Vagina (tissue), 2 donors: ENCODE measurements around the gene ZBTB21. TPM values are rescaled to one million over a fixed set of nuclear protein-coding genes. Genes with fewer than 3 reads are reported as not detected.

Source experiments
- DNase-seq, 2 donors: peaks; one replicate each; pipeline ENCODE4 v3.0.0-alpha.2; 2017; ENCODE audit errors: extremely low spot score in 2 of 2
- H3K27ac ChIP-seq: fragments of 200-600 bp; sonication (generic); one replicate; pipeline ENCODE4 v1.5.1; 2019
- H3K27me3 ChIP-seq: fragments of 200-600 bp; sonication (generic); one replicate; pipeline ENCODE4 v1.5.1; 2019
- H3K36me3 ChIP-seq, 2 donors: fragments of 200-600 bp; sonication (generic); one replicate each; pipeline ENCODE4 v1.5.1; 2017 to 2019
- H3K4me1 ChIP-seq: fragments of 200-600 bp; sonication (generic); one replicate; pipeline ENCODE4 v1.5.1; 2019
- H3K4me3 ChIP-seq, 2 donors: fragments of 200-600 bp; sonication (generic); 1 replicate in 1 of 2; 2 replicates in 1 of 2; pipeline ENCODE4 v1.5.1; 2016 to 2019
- H3K9me3 ChIP-seq: fragments of 200-600 bp; sonication (generic); one replicate; pipeline ENCODE4 v1.5.1; 2019
- POLR2A ChIP-seq, 2 donors: fragments of 450-650 bp; IDR thresholded peaks; one replicate each; pipeline ENCODE4 v1.6.1; 2017; ENCODE audit warnings: antibody characterized with exemption in 2 of 2, mild to moderate bottlenecking in 2 of 2, moderate library complexity in 2 of 2
- POLR2AphosphoS5 ChIP-seq, 2 donors: sonication (generic); formaldehyde crosslinking; IDR thresholded peaks; one replicate each; pipeline ENCODE4 v1.9.0; 2017; ENCODE audit warnings: antibody characterized with exemption in 2 of 2, mild to moderate bottlenecking in 2 of 2, low read depth in 1 of 2; ENCODE audit not compliant: insufficient read depth in 1 of 2
- intact Hi-C: fragments of 100-400 bp; cut with DNase I; formaldehyde crosslinking; loops from one replicate; pipeline ENCODE4 v1.15.1; 2023
- total RNA-seq: library from RNA; depleted of rRNA; stranded (reverse); fragments of >200 nt; gene quantifications from one replicate; pipeline ENCODE4 v1.2.3, GENCODE V29; 2016
- TF ChIP-seq, protein P1 (sequence below), 3 experiments: fragments of 450-650 bp in 2 of 3; fragments of 200-600 bp in 1 of 3; sonication (generic) in 1 of 3; IDR thresholded peaks; one replicate each; pipeline ENCODE4 v1.5.1; 2017 to 2019; ENCODE audit warnings: antibody characterized with exemption in 3 of 3, mild to moderate bottlenecking in 2 of 3, moderate library complexity in 2 of 3

The ZBTB21 gene
- total RNA-seq, 1 donor from 2014 or later = 16.7 TPM

DNA sequence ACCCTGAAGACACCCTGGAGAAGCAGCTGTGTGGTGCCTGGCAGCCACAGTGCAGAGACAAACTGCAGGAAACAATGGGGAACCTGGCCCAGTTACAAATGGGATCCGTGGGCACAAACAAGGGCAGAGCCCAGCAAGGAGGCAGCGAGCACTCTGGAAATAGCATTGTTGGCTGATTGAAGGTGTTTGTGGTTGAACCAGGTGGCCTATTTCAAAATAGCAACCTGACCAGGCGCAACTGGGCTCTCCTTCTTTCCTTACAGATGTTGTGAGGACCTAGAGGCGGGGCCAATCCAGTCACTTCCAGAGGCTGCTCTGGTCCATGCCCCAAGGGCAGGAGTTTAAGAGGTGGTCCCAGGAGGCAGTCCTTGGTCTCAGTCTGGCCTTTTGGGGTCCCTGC is 21.7 kb upstream of the ZBTB21 start:
- no peaks in the 10 kb centered on the region for H3K9me3 ChIP-seq
- no peak for DNase-seq
- H3K4me3 ChIP-seq = no peak overlapping the region
- intact Hi-C loops = no loop called here
- no peaks in the 10 kb centered on the region for H3K27me3 ChIP-seq
- no peak overlapping the region for H3K27ac ChIP-seq
- TF ChIP-seq POLR2A (IDR thresholded peaks at IDR 0.05) (no peak), POLR2AphosphoS5 (IDR thresholded peaks at IDR 0.05; ENCODE audit: insufficient read depth in 1 of 2, low read depth in 1 of 2) (no peak)
- TF ChIP-seq, protein P1, sequence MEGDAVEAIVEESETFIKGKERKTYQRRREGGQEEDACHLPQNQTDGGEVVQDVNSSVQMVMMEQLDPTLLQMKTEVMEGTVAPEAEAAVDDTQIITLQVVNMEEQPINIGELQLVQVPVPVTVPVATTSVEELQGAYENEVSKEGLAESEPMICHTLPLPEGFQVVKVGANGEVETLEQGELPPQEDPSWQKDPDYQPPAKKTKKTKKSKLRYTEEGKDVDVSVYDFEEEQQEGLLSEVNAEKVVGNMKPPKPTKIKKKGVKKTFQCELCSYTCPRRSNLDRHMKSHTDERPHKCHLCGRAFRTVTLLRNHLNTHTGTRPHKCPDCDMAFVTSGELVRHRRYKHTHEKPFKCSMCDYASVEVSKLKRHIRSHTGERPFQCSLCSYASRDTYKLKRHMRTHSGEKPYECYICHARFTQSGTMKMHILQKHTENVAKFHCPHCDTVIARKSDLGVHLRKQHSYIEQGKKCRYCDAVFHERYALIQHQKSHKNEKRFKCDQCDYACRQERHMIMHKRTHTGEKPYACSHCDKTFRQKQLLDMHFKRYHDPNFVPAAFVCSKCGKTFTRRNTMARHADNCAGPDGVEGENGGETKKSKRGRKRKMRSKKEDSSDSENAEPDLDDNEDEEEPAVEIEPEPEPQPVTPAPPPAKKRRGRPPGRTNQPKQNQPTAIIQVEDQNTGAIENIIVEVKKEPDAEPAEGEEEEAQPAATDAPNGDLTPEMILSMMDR (IDR thresholded peaks at IDR 0.05) = no peak
- no peaks in the 10 kb centered on the region for H3K36me3 ChIP-seq
- peaks cover 12% of the 10 kb centered on the region for H3K4me1 ChIP-seq

DNA sequence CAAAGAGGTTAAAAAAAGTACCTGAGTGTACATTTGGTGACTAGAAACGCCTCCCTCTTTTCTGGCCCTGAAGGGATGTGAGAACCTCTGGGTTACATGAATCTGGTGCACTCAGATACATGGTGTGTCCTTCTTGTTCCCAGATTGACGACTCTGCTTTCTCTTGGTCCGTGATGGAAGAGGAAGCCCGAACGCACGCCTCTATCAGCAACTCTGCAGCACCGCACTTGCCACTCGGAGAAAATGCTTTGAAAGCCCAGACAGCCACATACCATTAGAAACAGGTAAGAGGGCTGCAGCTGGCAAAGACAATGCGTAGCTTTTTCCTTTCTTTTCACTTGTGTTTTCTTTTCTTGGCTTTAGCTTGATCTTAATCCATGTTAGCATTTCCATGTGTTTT is 21.1 kb upstream of the ZBTB21 start:
- peaks cover 12% of the 10 kb centered on the region for H3K4me1 ChIP-seq
- no peak for DNase-seq
- TF ChIP-seq, protein P1 (IDR thresholded peaks at IDR 0.05) = no peak
- TF ChIP-seq POLR2A (IDR thresholded peaks at IDR 0.05) (no peak), POLR2AphosphoS5 (IDR thresholded peaks at IDR 0.05; ENCODE audit: insufficient read depth in 1 of 2, low read depth in 1 of 2) (no peak)
- intact Hi-C loops = no loop called here
- no peak overlapping the region for H3K27ac ChIP-seq
- H3K4me3 ChIP-seq = no peak overlapping the region
- H3K36me3 ChIP-seq = no peaks in the 10 kb centered on the region
- H3K27me3 ChIP-seq = no peaks in the 10 kb centered on the region
- no peaks in the 10 kb centered on the region for H3K9me3 ChIP-seq

GRCh38 chr21:42030311-42030710 is 20.2 kb upstream of the ZBTB21 start:
- no peaks in the 10 kb centered on the region for H3K36me3 ChIP-seq
- no peaks in the 10 kb centered on the region for H3K27me3 ChIP-seq
- DNase-seq = no peak
- H3K4me3 ChIP-seq = no peak overlapping the region
- intact Hi-C loops = no loop called here
- H3K27ac ChIP-seq = no peak overlapping the region
- TF ChIP-seq, protein P1 (IDR thresholded peaks at IDR 0.05) = no peak
- no peak for TF ChIP-seq POLR2AphosphoS5 (IDR thresholded peaks at IDR 0.05; ENCODE audit: insufficient read depth in 1 of 2, low read depth in 1 of 2)
- no peak for TF ChIP-seq POLR2A (IDR thresholded peaks at IDR 0.05)
- no peaks in the 10 kb centered on the region for H3K9me3 ChIP-seq
- H3K4me1 ChIP-seq = peaks cover 12% of the 10 kb centered on the region

- Histone ChIP-seq H3K4me3 (no peak overlapping the region), H3K27ac (peak overlapping the region; percentile 69), H3K9me3 (no peaks in the 10 kb centered on the region), H3K36me3 (no peaks in the 10 kb centered on the region), H3K4me1 (peaks cover 12% of the 10 kb centered on the region), H3K27me3 (no peaks in the 10 kb centered on the region)
- TF ChIP-seq, protein P1 (IDR thresholded peaks at IDR 0.05) = no peak
- TF ChIP-seq POLR2A (IDR thresholded peaks at IDR 0.05) = no peak
- TF ChIP-seq POLR2AphosphoS5 (IDR thresholded peaks at IDR 0.05; ENCODE audit: insufficient read depth in 1 of 2, low read depth in 1 of 2) = no peak
- intact Hi-C loops = loop anchor here (10.0 kb wide), 1 partner anchor 76 kb away; no protein-coding TSS in a partner anchor
- no peak for DNase-seq
Observed at GRCh38 chr21:42028766-42029425, 18.7 kb upstream of the ZBTB21 start.
